WTC11 (cell line): Measurements from ENCODE around the gene ANGPTL4.

ENCODE experiments used
- CREB1 ChIP-seq: sonication (generic); formaldehyde crosslinking; IDR thresholded peaks from 2 replicates; pipeline ENCODE4 v1.8.0; 2023; ENCODE audit warnings: mild to moderate bottlenecking, missing genetic modification reagents
- FOXJ3 ChIP-seq: sonication (generic); formaldehyde crosslinking; IDR thresholded peaks from 2 replicates; pipeline ENCODE4 v1.9.0; 2021; ENCODE audit warnings: missing genetic modification reagents, mild to moderate bottlenecking, borderline replicate concordance
- JUN ChIP-seq: sonication (generic); formaldehyde crosslinking; IDR thresholded peaks from 2 replicates; pipeline ENCODE4 v1.8.0; 2023; ENCODE audit warnings: mild to moderate bottlenecking, missing genetic modification reagents
- TF ChIP-seq, protein P1 (sequence below): sonication (generic); formaldehyde crosslinking; IDR thresholded peaks from 2 replicates; pipeline ENCODE4 v1.8.0; 2022; ENCODE audit warnings: mild to moderate bottlenecking, missing genetic modification reagents
- TF ChIP-seq, protein P2 (sequence below): sonication (generic); formaldehyde crosslinking; IDR thresholded peaks from 2 replicates; pipeline ENCODE4 v1.8.0; 2022; ENCODE audit warnings: mild to moderate bottlenecking, missing genetic modification reagents
- TF ChIP-seq, protein P3 (sequence below): fragments of 200-600 bp; IDR thresholded peaks from 2 replicates; pipeline ENCODE4 v1.8.0; 2022; ENCODE audit warnings: antibody characterized with exemption
- TF ChIP-seq, protein P4 (sequence below): sonication (generic); formaldehyde crosslinking; IDR thresholded peaks from 2 replicates; pipeline ENCODE4 v1.8.1; 2022; ENCODE audit warnings: low read depth, missing genetic modification reagents, borderline replicate concordance

DNA sequence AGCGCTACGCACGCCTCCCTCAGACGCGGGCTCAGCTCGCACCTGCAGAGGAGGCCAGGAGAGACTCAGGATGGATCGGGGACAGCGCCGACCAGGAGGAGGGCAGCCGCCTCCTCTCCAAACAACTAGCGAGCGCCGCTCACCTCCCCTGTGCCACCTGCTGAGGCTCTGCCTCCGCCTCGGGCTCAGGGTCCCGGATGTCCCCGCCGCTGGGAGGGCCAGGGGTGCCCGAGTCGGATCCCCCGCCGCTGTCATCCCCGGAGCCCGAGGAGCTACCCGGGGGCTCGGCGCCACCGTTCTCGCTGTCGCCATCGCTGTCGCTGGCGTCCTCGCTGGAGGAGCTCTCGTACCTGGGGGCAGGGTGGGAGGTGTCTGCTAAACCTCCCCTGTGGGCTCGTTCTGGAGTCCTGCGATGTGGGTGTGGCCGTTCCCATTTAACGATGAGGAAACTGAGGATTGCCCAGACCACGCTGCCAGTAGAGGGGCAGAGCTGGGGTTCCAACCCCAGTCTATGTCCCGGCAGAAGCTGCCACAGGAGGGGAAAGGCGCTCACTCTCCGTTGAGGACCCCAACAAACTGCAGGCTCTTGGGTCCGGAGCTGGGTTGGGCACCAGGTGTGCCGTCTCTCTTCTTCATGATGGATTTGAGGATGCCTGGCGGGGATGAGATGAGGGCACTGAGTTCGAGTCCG is 30.0 kb upstream of the ANGPTL4 start:
- TF ChIP-seq JUN (CRISPR knock-in tag) (no peak), FOXJ3 (CRISPR knock-in tag) (no peak), CREB1 (CRISPR knock-in tag) (no peak)
- TF ChIP-seq, protein P1, sequence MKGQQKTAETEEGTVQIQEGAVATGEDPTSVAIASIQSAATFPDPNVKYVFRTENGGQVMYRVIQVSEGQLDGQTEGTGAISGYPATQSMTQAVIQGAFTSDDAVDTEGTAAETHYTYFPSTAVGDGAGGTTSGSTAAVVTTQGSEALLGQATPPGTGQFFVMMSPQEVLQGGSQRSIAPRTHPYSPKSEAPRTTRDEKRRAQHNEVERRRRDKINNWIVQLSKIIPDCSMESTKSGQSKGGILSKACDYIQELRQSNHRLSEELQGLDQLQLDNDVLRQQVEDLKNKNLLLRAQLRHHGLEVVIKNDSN (CRISPR knock-in tag): no peak
- TF ChIP-seq, protein P2, sequence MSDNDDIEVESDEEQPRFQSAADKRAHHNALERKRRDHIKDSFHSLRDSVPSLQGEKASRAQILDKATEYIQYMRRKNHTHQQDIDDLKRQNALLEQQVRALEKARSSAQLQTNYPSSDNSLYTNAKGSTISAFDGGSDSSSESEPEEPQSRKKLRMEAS (CRISPR knock-in tag): no peak
- TF ChIP-seq, protein P3, sequence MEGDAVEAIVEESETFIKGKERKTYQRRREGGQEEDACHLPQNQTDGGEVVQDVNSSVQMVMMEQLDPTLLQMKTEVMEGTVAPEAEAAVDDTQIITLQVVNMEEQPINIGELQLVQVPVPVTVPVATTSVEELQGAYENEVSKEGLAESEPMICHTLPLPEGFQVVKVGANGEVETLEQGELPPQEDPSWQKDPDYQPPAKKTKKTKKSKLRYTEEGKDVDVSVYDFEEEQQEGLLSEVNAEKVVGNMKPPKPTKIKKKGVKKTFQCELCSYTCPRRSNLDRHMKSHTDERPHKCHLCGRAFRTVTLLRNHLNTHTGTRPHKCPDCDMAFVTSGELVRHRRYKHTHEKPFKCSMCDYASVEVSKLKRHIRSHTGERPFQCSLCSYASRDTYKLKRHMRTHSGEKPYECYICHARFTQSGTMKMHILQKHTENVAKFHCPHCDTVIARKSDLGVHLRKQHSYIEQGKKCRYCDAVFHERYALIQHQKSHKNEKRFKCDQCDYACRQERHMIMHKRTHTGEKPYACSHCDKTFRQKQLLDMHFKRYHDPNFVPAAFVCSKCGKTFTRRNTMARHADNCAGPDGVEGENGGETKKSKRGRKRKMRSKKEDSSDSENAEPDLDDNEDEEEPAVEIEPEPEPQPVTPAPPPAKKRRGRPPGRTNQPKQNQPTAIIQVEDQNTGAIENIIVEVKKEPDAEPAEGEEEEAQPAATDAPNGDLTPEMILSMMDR: no peak
- TF ChIP-seq, protein P4, sequence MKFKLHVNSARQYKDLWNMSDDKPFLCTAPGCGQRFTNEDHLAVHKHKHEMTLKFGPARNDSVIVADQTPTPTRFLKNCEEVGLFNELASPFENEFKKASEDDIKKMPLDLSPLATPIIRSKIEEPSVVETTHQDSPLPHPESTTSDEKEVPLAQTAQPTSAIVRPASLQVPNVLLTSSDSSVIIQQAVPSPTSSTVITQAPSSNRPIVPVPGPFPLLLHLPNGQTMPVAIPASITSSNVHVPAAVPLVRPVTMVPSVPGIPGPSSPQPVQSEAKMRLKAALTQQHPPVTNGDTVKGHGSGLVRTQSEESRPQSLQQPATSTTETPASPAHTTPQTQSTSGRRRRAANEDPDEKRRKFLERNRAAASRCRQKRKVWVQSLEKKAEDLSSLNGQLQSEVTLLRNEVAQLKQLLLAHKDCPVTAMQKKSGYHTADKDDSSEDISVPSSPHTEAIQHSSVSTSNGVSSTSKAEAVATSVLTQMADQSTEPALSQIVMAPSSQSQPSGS (CRISPR knock-in tag): no peak
